IMR-90 (cell line): ENCODE measurements around the gene PPP1R37. TPM values are rescaled to one million over a fixed set of nuclear protein-coding genes. Genes with fewer than 3 reads are reported as not detected.
A peak's percentile ranks its signal among the peaks of the same experiment; 100 is the strongest.

Experiments used
- ATAC-seq: fragments of 200-7000 bp; cut with Tn5 transposase; 2 replicates; pipeline ENCODE4 v1.9.1; 2020; ENCODE audit warnings: low read depth, mild to moderate bottlenecking, moderate library complexity
- BruUV-seq: library from RNA; stranded (reverse); fragments of 400-500 nt; replicated peaks from 2 replicates; lab custom pipeline; 2021; lab: Mats Ljungman, UMichigan
- CTCF ChIA-PET: fragments of 300-600 bp; formaldehyde crosslinking; extraction: SDS; loops from one replicate; lab custom pipeline; 2021; ENCODE audit warnings: antibody characterized with exemption; lab: Yijun Ruan, JAX
- POLR2A ChIA-PET: fragments of 300-600 bp; sonication (Branson Sonifier 250); formaldehyde crosslinking; loops from one replicate; lab custom pipeline; 2022; ENCODE audit warnings: antibody characterized with exemption; ENCODE audit not compliant: unreplicated experiment; lab: Charles Lee
- DNase-seq: peaks from one replicate; pipeline ENCODE4 v3.0.0; 2013
- H2AFZ ChIP-seq: replicated peaks from 2 replicates; pipeline ENCODE3; 2013; ENCODE audit warnings: low read length, mild to moderate bottlenecking; ENCODE audit not compliant: poor library complexity
- H2AK5ac ChIP-seq: 2 replicates; pipeline ENCODE4 v1.6.1; 2013; ENCODE audit warnings: low read depth, low read length, inconsistent platforms
- H2AK9ac ChIP-seq: replicated peaks from 2 replicates; pipeline ENCODE3; 2013; ENCODE audit warnings: mild to moderate bottlenecking, low read depth, low read length, moderate library complexity; ENCODE audit not compliant: poor library complexity
- H2BK120ac ChIP-seq: 2 replicates; pipeline ENCODE4 v1.6.1; 2013; ENCODE audit warnings: low read depth, low read length, inconsistent platforms
- H2BK15ac ChIP-seq: 3 replicates; pipeline ENCODE4 v1.6.1; 2013; ENCODE audit warnings: low read depth, low read length, inconsistent platforms
- H2BK20ac ChIP-seq: 2 replicates; pipeline ENCODE4 v1.6.1; 2013; ENCODE audit warnings: low read depth, mild to moderate bottlenecking, inconsistent platforms, low read length, moderate library complexity
- H2BK5ac ChIP-seq: 2 replicates; pipeline ENCODE4 v1.6.1; 2013; ENCODE audit warnings: mild to moderate bottlenecking, low read depth, low read length, inconsistent platforms; ENCODE audit not compliant: poor library complexity, severe bottlenecking
- H3K14ac ChIP-seq: replicated peaks from 2 replicates; pipeline ENCODE4 v1.6.1; 2013; ENCODE audit warnings: low read depth, low read length, inconsistent platforms
- H3K18ac ChIP-seq: 2 replicates; pipeline ENCODE4 v1.6.1; 2013; ENCODE audit warnings: low read depth, low read length, control low read depth
- H3K23ac ChIP-seq: 2 replicates; pipeline ENCODE4 v1.6.1; 2013; ENCODE audit warnings: low read depth, low read length, inconsistent platforms
- H3K27ac ChIP-seq: 2 replicates; pipeline ENCODE4 v1.5.1; 2013; ENCODE audit warnings: mild to moderate bottlenecking, control low read depth, low read length; ENCODE audit not compliant: insufficient read depth
- H3K27me3 ChIP-seq: 2 replicates; pipeline ENCODE4 v1.6.1; 2013; ENCODE audit warnings: low read length; ENCODE audit not compliant: control insufficient read depth, insufficient read depth
- H3K36me3 ChIP-seq: 2 replicates; pipeline ENCODE4 v1.6.1; 2013; ENCODE audit warnings: low read length, mixed read lengths; ENCODE audit not compliant: control insufficient read depth, insufficient read depth
- H3K4ac ChIP-seq: 2 replicates; pipeline ENCODE4 v1.6.1; 2013; ENCODE audit warnings: low read depth, low read length, inconsistent platforms
- H3K4me1 ChIP-seq: 2 replicates; pipeline ENCODE4 v1.6.1; 2013; ENCODE audit warnings: low read length, mixed read lengths; ENCODE audit not compliant: control insufficient read depth, insufficient read depth
- H3K4me2 ChIP-seq: 2 replicates; pipeline ENCODE4 v1.6.1; 2013; ENCODE audit warnings: low read depth, mild to moderate bottlenecking, control low read depth, low read length, moderate library complexity
- H3K4me3 ChIP-seq: 2 replicates; pipeline ENCODE4 v1.5.1; 2013; ENCODE audit warnings: low read depth, mild to moderate bottlenecking, control low read depth, low read length, moderate library complexity; ENCODE audit not compliant: insufficient read depth
- H3K56ac ChIP-seq: 2 replicates; pipeline ENCODE4 v1.6.1; 2013; ENCODE audit warnings: low read length, inconsistent platforms; ENCODE audit not compliant: insufficient read depth; ENCODE audit errors: extremely low read depth
- H3K79me1 ChIP-seq, 2 experiments: 2 replicates each; pipeline ENCODE4 v1.6.1; 2013; ENCODE audit warnings: low read length in 2 of 2, inconsistent platforms in 1 of 2, low read depth in 1 of 2
- H3K9ac ChIP-seq: 2 replicates; pipeline ENCODE4 v1.6.1; 2013; ENCODE audit warnings: low read depth, low read length, control low read depth
- H3K9me1 ChIP-seq: 2 replicates; pipeline ENCODE4 v1.6.1; 2013; ENCODE audit warnings: low read length, inconsistent platforms; ENCODE audit not compliant: insufficient read depth
- H3K9me3 ChIP-seq: 2 replicates; pipeline ENCODE4 v1.6.1; 2013; ENCODE audit warnings: low read length; ENCODE audit not compliant: control insufficient read depth, insufficient read depth
- H4K20me1 ChIP-seq: 2 replicates; pipeline ENCODE4 v1.6.1; 2013; ENCODE audit warnings: low read length, inconsistent platforms; ENCODE audit not compliant: insufficient read depth
- H4K5ac ChIP-seq: 2 replicates; pipeline ENCODE4 v1.6.1; 2013; ENCODE audit warnings: mild to moderate bottlenecking, low read depth, low read length, control low read depth
- H4K8ac ChIP-seq, 2 experiments: 2 replicates each; pipeline ENCODE4 v1.6.1; 2013; ENCODE audit warnings: low read depth in 2 of 2, low read length in 2 of 2, control low read depth in 1 of 2, inconsistent platforms in 1 of 2
- H4K91ac ChIP-seq: 2 replicates; pipeline ENCODE4 v1.6.1; 2013; ENCODE audit warnings: low read depth, low read length, inconsistent platforms; ENCODE audit not compliant: insufficient read depth
- BHLHE40 ChIP-seq: fragments of 150-350 bp; IDR thresholded peaks from 2 replicates; pipeline ENCODE4 v1.6.1; 2016; ENCODE audit warnings: mild to moderate bottlenecking, low read depth, low read length
- CEBPB ChIP-seq: IDR thresholded peaks from 2 replicates; pipeline ENCODE4 v1.6.1; 2012; ENCODE audit warnings: low read depth, low read length, improper control_type of control experiment
- WGBS, 2 experiments: methylation state at CpG; one replicate each; pipeline versions ENCODE4 v1.1.5 to v1.1.7; 2013; ENCODE audit warnings: missing lambda C conversion rate in 2 of 2; ENCODE audit not compliant: insufficient read length in 1 of 2; ENCODE audit errors: extremely low coverage in 2 of 2; 5-methylcytosine and 5-hydroxymethylcytosine counted together
- dilution Hi-C: fragments of 300-500 bp; cut with HindIII; formaldehyde crosslinking; loops from one replicate; pipeline ENCODE4 v1.14.3; 2018; ENCODE audit warnings: low sequenced_read_pairs; ENCODE audit not compliant: unreplicated experiment
- in situ Hi-C: fragments of 300-500 bp; cut with MboI; formaldehyde crosslinking; loops from 3 replicates; pipeline ENCODE4 v1.14.3; 2019; ENCODE audit warnings: low sequenced_read_pairs, inconsistent platforms, mixed read lengths
- intact Hi-C: fragments of 100-400 bp; cut with micrococcal nuclease; formaldehyde crosslinking; loops from 2 replicates; pipeline ENCODE4 v1.10.0; 2022
- polyA plus RNA-seq, 3 experiments: library from polyadenylated mRNA; depleted of rRNA; stranded (reverse); fragments of >200 nt; gene quantifications; 2 replicates each; pipeline ENCODE4 v1.2.3, GENCODE V29; 2012; ENCODE audit warnings: low replicate concordance in 1 of 3
- total RNA-seq: library from RNA; depleted of rRNA; stranded (reverse); fragments of >200 nt; gene quantifications from 2 replicates; pipeline ENCODE4 v1.2.3, GENCODE V29; 2012
- TF ChIP-seq, protein P1 (sequence below): fragments of 150-350 bp; IDR thresholded peaks from 2 replicates; pipeline ENCODE4 v1.6.1; 2016; ENCODE audit warnings: low read depth, mild to moderate bottlenecking, low read length, moderate library complexity, borderline replicate concordance

Gene PPP1R37
- total and polyA plus RNA-seq, 2 of the 4 experiments (the other 2 are of a cell fraction): 13.1 to 18.5 TPM

DNA sequence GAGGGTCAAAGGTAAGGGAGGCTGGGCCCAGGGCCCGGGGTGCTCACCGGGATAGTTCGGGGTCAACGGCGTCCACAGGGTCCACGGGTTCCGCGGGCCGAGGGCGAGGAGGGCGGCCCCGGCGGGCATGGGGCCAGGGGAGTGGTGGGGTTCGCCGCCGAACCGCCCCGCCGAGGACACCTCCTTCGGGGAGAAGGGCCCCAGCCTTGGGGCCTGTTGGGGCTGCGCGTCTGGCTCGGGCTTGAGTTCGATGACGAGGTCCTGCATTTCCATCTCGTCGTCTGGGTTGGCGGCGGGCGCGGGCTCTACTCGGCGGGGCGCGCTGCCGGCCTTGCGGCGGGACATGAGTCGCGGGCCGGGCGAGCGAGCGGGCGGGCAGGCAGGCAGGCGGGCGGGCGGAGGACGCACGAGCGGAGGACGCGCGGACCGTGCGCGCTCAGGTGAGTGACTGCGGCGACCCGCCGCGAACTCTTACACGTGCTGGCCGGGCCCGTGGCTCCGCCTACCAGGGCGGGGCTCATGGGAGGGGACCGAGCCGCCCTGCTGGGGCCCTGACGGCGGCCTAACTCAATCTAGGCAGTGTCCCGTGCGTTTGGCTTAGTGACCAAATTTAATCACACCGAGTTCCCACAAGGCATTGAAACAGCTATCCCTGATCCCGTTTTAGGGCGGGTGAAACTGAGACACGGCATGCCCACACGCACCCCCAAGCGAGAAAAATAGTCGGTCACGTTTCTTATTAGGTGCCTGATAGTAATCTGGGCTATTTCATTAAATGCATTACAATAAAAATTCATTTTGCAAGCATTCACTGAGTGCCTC, 16.7 kb upstream of the PPP1R37 start, which contains the start of gene ZNF296:
Gene ZNF296, minus strand, starts transcription at position 450 of the 822 bp plus-strand sequence. Its CDS starts 105 bp downstream, at position 345.
- H3K9me3 ChIP-seq: no peaks in the 10 kb centered on the region
- H2BK15ac ChIP-seq: no peak within 1 kb of the TSS
- peak within 1 kb of the TSS; percentile 65 for H3K4me2 ChIP-seq
- peak within 1 kb of the TSS; percentile 27; the same call in 1 of the 2 replicates for H3K9ac ChIP-seq
- peaks cover 5% of the 10 kb centered on the region; the same call in 1 of the 2 replicates for H3K4me1 ChIP-seq
- H2BK120ac ChIP-seq: no peak within 1 kb of the TSS
- TF ChIP-seq BHLHE40 (peak; percentile 72), CEBPB (no peak)
- TF ChIP-seq, protein P1, sequence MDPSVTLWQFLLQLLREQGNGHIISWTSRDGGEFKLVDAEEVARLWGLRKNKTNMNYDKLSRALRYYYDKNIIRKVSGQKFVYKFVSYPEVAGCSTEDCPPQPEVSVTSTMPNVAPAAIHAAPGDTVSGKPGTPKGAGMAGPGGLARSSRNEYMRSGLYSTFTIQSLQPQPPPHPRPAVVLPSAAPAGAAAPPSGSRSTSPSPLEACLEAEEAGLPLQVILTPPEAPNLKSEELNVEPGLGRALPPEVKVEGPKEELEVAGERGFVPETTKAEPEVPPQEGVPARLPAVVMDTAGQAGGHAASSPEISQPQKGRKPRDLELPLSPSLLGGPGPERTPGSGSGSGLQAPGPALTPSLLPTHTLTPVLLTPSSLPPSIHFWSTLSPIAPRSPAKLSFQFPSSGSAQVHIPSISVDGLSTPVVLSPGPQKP: no peak
- H4K5ac ChIP-seq: peak within 1 kb of the TSS; percentile 0
- ATAC-seq (peak; percentile 34), DNase-seq (no peak)
- peak within 1 kb of the TSS; percentile 78 for H2AK9ac ChIP-seq
- CTCF ChIA-PET: interaction anchor here (1.0 kb wide), 1 partner anchor 17 kb away, joined by 3 read pairs; no protein-coding TSS in a partner anchor
- no peak within 1 kb of the TSS for H2BK5ac ChIP-seq
- H3K36me3 ChIP-seq: peaks cover 6% of the 10 kb centered on the region; the same call in 1 of the 2 replicates
- H3K4me3 ChIP-seq: peak within 1 kb of the TSS; percentile 14
- H2AK5ac ChIP-seq: no peak within 1 kb of the TSS; the same call in 1 of the 2 replicates
- no peaks in the 10 kb centered on the region for H4K20me1 ChIP-seq
- peak within 1 kb of the TSS; percentile 91 for H2AFZ ChIP-seq
- no TSS peak for BruUV-seq
- no peak within 1 kb of the TSS for H4K91ac ChIP-seq
- no peak within 1 kb of the TSS for H3K18ac ChIP-seq
- no peak within 1 kb of the TSS for H3K14ac ChIP-seq
- H3K23ac ChIP-seq: peak within 1 kb of the TSS; percentile 16; the same call in 1 of the 2 replicates
- H3K79me1 ChIP-seq: peaks cover 9 to 29% of the 10 kb centered on the region in 2 experiments
- 6% methylated on average over 14 of the region's 81 CpGs; no CpG with 5 or more reads in 1 of the 2 experiments for WGBS, 2 experiments
- H2BK20ac ChIP-seq: no peak within 1 kb of the TSS
- 0 out of 2 replicates have a peak within 1 kb of the TSS, but pooled peaks have one; percentile 30 for H3K4ac ChIP-seq
- H3K9me1 ChIP-seq: peaks cover 15% of the 10 kb centered on the region
- POLR2A ChIA-PET: no interaction called here
- no peaks in the 10 kb centered on the region for H3K27me3 ChIP-seq
- dilution Hi-C loops: no loop called here
- intact Hi-C loops: no loop called here
- H3K56ac ChIP-seq: no peak within 1 kb of the TSS
- H4K8ac ChIP-seq: peak within 1 kb of the TSS; percentile 54 to 85; a peak in 2 of 4 replicates
- in situ Hi-C loops: no loop called here
- H3K27ac ChIP-seq: no peak within 1 kb of the TSS
